HG02973 (cell line): ENCODE measurements around the gene NXPH4.

Source experiments
- ATAC-seq: cut with Tn5 transposase; IDR thresholded peaks from one replicate; pipeline ENCODE4 v1.9.1; 2021; ENCODE audit warnings: moderate library complexity; ENCODE audit not compliant: unreplicated experiment

Gene NXPH4

DNA sequence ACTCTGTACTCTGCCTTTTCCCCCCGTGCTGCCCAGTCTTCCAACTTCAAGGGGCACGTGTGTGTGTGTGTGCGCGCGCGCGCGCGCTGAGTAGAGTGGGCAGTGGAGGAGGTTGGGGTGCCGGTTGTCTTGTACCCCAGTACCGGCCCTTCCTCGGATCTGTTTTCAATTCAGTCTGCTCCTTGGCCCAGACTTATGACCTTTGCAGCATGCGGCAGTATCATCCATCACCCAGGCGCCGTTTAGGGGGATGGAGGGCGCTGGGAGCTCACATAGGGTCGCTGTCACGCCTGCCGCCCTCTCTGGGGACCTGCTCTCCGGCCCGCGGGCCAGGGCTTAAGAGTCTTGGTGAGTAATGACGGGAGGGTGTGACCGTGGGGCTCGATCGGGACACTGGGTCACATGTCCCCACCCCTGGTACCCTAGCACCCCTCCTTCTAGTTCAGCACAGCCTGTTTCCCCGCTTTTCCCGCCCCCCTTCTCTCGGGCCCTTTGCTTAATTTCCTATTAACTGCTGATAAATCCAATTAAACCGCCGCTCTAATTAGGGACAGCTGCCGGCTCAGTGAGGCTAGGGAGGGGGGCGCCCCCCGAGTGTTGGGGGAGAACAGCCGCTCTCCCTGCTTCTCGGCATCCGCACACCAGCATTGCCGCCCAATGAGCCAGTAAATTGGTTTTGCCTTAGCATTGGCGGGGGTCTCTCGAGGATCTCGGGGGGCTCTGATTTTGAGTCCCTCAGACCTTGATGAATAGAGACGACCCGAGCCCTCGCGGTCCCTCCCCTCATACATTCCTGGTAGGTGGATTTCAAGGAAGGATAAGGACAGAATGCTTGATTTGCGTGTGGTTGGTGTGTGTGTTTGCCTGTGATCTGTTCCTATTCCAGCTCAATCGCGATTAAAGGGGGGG is 25.1 kb downstream of the NXPH4 start:
- ATAC-seq, result no peak

DNA sequence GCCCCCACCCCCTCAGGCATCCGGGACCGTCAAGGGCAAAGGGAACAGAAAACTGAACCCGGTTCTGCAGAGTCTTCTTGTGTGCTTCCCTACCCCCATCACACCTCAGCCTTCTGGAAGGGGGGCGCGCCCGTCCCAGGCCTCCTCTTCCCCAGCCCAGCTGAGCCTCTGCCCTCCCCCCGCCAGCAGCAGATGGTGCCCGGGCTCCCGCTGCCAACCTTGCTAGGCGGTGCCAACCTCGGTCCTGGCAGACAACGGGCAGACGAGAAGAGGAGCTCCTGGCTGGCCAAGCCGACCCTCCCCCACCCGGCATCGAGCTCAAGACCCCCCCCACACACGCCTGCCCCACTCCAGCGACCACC is 25.7 kb downstream of the NXPH4 start:
- no peak for ATAC-seq

DNA sequence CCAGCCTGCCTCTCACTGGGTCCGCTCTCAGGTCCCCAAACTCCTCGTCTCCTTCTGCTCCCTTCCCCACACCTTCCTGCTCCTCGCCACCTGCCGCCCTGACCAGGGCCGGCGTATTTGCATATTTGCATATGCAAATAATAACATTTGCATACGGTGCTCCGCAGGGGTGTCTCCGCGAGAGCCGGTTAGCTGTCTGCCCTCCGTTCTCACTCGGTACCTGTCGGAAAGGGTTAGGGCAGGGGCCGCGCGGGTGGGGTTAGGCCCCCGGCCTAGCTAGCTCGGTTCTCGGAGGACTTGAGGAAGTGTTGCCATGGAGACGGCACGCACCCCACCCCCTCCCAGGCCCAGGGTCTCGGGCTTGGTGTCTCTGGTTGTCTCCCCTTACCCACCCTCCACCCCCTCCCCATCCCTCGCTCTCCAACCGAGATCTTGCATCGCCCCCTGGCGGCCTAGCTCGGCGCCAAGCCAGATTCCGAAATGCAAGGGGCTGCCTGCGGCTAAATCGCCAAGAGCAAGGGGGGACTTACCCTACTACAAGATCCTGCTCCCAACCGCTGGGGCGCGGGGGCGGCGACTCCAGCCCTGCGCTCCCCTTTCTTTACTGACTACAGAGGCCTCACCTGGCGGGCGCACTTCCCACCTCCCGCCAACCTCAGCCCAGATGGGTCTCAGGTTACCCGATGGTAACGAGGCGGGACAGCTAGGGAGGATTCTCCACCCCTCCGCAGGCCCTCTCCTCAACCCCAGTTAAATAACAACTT is 26.3 kb downstream of the NXPH4 start:
- ATAC-seq, result no peak

DNA sequence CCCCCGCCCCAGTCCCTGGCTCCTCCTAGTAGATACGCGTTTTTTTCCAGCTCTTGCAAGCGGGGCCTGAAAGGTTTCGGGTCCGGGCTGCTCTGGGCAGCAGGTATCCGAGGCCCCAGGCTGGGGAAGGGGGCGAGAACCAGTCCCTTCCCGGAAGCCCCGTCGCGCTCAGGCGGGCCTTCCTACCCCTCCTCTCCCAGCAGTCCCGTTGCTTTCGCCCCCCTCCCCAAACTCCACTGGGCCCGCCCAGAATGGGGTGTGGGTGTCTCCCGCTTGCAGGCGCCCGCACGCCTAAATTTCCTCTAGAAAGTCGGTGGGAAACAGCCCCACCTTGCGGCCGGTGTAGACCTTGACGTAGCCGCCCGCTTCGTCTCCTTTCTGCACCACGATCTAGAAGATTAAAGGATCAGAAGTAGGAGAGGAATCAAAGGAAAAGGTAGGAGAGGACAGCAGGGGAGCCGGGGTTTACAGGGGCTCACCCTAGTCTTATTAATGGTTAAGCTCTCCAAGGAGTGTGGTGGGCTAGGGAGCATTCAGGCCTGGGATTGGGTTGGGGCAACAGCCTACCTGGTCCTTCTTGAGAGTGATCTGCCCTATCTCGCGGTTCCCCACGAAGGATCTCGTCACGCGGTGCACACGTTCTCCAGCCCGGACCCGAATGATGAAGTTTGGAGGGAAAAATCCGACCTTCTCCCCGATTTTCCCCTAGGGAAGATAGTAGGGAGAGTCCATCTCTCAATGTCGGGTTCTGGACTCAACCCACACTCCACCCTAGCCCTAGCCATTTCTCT is 27.1 kb downstream of the NXPH4 start:
- ATAC-seq, result no peak

DNA sequence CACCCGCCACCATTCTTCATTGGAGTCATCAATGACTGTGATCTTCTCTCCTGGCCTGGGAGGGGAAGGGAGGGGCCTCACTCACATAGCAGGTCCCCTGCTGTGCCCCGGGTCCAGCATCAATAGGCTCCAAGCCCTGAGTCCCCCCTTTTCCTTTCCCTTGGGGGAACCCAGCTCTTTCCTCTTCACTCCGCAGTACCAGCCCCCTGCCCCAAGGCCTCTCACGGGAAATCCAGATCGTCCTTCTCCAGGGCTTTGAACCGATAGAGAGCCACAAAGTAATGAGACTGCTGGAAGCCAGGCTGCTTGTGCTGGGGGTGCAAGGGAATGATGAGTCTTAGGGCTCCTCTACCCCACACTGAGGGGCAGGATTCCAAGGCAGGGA is 27.7 kb downstream of the NXPH4 start:
- ATAC-seq, result no peak

DNA sequence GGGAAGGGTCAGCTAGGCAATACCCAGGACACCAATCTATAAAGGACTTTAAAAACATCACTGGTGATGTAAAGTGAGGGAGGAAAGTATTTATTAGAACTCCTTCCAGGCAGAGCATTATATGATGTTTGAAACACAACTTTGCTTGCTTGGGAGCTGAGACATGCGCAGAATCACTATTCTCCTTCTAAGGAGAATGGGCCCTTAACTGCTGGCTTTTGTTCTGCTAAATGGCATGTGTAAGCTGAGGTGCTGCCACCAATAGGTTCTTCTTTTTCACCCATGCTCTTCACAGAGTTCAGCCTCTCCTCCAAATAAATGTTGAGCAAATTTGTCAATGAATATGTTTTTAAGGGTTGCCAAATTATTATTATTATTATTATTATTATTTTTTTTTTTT is 30.4 kb downstream of the NXPH4 start:
- ATAC-seq, result no peak

DNA sequence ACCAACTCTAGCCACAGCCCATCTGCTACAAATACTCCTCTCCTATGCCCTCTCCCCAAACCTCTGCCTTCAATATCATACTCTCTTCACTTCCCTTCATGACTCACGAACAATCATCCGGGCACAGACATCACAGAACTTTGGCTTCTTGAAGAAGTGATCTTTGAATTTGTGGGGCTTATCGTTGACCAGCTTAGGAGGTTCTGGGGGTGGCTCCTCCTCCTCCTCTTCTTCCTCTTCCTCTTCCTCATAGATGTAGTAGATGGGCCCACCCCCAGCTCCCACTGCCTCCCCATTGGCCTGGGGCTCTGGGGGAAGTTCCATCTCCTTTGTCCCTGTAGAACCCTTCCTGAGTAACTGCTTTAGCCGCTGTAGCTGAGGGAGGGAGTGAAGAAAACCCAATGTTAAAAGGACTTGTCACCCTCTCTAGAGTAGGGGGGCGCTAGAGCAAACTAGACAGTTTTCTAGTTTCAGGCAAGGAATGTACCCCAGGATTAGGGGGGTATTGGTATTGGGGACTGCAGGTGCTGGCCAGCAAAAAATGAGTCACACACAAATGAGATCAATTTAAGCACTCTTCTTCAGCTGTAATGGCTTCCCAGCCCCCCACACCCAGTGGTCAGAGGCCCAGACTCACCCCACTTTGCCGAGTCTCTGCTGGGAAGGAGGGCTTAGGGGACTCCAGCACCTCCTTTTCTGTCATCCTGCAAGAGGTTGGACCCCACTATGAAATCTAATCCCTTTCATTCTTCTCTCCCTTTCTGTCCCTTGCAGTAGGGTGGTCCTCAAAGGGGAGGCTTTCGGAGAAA is 32.5 kb downstream of the NXPH4 start:
- ATAC-seq, result no peak

DNA sequence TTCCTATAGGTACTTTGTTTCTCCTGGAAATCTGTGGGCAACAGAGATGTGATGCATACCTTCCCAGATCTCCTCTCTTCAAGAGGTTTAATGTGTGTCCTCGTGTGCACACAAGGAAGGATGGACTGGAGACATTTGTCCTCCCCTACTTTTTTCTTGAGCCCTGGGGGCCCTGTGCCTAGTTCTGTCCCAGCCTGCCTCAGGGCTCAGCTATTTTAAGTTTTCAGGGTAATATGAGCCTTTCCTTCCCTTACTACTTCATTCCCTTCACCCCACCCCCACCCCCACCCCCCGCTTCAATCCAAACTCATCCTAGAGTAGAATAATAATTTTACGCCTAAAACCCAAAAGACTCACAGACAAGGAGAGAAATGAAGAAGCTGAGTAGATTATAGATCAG is 33.9 kb downstream of the NXPH4 start:
- ATAC-seq, result no peak

DNA sequence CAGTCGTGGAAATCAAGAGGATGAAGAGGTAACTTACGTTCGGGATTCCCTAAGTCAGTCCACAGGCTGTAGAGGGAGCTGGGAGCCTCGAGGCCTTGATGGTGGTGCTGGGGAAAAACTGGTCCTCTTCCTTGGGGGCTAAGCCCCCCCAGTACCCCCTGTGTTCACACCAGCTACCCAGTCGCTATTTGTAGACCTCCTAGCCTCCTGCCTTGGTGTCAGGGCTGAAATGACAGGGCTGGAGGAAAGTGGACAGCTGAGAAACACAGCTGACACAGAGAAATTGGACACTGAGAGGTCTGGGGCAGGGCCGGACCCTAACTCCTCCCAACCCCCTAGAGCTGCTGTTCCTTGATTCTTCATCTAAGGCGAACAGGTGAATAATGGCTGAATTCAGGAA is 34.4 kb downstream of the NXPH4 start, which contains the start of gene STAC3:
Gene STAC3, minus strand, starts transcription at position 232 of the 400 bp plus-strand sequence. CDS start 1,551 bp downstream, outside the sequence.
- ATAC-seq, result no peak

DNA sequence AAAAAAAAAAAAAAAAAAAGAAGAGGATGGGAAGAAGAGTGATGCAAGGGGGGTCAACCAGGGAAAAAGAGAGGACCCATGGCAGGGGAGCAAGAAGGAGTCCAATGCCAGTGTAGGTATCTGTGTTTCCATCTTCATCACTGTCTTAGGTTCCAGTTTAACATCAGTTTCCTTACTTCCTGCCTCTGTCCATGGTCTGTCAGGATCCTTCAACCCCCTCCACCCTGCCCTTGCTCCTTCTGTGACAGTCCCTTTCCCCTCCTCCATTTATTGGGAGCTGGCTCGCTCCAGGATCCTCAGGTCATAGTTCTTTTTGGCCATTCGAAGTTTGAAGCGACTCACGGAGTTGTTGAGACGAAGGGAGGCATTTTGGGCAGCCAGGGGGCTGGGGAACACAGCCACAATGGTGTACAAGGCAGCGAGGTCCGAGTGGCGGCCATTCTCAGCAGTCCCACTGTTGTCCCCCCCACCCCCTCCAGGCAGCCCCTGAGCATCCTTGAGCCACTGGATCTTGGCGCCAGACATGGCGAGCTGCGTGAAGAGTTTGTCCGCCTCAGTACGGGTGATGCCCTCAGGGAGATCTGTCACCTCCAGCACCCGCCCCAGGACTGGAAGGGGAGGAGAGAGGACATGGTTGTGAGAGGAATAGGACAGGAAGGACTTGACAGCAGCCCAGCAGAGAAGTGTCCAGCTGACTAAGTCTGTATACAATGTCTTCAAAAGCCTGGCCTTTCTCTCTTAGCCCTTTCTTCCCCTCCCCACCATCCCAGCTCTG is 38.1 kb downstream of the NXPH4 start:
- ATAC-seq, result no peak

DNA sequence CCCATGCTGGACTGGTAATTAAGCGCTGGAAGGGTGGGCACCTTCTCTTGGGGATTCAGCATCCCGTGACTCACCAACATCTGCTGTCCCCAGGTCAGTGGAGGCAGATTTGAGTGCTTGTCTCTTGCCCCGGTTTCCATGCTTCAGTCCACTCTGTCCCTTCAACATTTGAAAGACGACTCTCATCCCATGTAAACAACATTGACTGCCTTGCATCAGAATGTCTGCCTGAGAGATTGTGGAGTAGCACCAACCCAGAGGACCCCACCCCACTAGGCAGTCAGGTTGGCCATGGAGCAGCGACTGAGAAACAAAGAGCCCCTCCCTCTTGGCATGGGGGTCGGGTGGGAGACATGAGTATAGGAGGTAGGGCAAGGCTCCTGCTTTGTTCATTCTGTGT is 39.3 kb downstream of the NXPH4 start:
- ATAC-seq, result no peak

DNA sequence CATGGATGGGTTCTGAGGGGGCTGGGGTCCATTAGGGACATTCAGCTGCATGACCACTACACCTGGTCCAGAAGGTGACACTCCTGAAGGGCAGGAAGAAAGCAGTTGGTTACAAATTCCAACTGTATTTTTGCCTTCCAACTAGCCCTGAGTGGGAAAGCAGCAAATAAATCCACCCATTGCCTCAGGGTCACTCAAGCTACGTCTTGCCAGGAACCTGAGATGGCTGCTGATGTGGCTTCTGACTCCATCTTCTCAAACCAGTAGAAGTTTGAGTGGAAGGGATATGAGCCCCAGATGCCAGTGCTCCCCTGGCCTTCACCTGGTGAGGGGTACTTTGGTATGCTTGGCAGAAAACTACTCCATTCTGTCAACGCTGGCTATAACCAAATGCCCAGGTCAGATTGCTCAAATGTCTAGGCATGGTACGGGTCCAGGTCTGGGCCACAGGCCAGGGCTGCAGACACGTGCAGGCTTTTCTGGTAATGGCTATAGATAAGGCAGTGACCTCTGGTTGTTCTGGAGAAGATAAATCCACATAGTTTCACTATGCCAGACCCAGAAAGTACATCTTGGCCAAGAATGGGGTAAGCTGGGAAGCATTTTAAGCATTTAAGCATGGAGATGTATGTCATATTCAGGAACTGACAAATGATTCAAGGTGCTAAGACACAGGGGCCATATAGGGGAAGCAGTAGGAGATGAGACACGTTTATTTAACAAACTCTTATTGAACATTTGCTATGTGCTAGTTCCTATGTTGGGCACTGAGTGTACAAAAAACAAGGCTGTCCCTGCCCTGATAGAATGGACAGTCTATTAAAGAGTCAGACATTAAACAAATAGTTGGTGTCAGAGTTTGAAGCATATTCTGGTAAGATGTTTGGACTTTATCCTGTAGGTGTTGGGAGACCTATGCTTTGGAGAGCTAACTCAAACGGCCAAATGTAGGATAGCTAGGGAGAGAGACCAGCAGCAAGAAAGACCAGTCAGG is 42.7 kb downstream of the NXPH4 start:
- ATAC-seq, result no peak

DNA sequence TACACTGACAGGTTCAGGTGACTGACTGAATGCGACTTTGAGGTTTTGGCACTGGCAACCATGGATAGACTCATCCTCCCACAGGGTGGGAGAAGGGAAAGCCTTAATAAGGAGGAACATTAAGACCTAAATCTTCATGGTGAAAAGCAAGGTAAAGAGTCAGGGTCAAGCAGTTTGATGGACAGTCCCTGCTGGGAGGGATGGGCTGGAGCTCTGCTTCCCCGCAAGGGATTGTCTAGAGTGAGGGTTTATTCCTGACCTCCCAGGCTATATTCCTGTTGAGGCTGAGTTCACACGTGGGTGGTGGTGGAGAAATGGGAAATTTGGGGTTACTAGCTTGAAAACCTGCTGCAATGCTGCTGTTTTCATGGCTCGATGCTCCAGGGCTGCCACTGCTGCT is 43.8 kb downstream of the NXPH4 start:
- no peak for ATAC-seq

DNA sequence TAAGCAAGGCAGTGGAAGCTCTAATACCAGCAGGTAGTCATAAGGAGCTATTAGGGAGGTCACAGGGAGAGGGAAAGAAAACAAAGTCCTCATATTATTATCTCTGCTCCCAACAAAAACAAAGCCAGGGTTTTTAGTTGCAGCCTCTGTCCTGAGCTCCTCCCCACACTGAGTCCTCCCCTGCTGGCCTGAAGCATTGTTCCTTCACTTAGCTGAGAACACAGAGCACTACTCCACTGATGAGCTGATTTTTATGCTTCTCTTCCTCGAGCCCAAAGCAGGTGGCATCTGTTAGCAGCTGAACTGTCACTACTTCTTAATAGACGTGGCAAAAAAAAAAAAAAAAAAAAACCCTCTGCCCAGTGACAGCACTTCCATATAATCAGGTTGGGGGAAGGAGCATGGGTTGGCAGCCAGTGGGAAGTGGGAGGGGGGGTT is 44.9 kb downstream of the NXPH4 start:
- no peak for ATAC-seq

DNA sequence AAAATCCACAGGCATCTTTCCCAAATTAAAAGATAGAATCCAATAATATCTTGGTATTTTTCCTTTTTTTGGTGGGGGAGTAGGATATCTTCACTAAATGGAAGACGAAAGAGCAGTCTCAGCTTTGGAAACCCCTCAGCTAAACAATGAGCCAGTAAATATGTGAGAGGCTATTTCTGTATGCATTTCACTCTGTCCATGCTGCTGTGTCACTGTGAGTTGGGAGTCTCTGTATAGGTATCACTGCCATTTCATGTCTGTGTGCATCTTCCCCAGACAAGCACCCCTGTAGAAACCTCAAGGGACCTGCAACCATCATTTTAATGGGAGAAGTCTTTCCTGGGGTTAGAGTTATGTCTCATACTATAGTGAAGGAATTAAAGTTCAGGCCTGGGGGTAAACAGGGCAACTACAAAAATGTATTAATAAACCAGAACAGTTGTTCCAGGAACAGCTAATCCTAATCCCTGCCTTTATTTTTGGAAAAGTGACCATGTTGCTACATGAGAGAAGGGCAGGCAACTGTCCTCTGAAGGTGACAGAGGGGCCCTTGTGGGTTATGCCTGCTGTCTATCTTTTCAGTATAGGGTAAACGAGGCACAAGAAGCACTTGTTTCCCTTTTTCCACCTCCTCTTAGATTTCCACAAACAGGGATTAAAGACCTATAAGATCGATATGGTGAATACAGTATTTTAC is 45.7 kb downstream of the NXPH4 start:
- no peak for ATAC-seq

DNA sequence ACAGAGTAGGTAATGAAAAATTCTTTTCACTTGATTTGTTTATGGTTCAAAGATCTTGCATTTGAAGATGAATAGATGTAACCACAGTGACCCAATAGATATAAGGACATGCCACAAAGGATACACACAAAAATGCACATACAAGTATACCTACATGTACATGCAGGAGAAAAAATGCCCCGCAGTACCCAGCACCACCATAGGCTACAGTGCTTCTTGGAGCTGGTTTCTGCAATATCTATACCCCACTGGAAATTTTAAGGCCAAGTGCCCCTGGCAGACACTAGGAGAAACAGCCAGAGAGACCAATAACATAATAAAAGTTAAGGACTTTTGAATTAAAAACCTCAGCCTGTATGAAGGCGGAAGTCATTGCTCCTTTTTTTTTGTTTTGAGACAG is 46.5 kb downstream of the NXPH4 start:
- ATAC-seq, result no peak

DNA sequence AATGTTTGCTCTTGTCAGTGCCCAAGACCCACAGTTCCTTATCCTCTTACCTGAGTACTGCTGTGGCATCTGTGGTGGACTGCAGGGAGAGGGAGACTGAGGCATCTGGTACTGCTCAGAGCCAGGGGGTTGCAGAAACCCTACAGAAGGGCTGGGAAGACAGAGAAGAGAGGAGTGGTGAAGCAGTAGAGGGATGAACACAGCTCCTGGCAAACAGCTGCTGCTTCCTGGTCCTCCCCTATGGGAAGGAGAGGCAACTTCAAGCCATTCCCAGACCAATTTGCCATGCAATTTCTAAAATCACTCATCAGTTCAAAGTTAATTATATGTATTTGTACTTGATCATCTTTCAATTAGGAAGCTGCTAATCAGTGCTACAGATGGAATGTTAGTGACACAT is 50.1 kb downstream of the NXPH4 start:
- no peak for ATAC-seq

DNA sequence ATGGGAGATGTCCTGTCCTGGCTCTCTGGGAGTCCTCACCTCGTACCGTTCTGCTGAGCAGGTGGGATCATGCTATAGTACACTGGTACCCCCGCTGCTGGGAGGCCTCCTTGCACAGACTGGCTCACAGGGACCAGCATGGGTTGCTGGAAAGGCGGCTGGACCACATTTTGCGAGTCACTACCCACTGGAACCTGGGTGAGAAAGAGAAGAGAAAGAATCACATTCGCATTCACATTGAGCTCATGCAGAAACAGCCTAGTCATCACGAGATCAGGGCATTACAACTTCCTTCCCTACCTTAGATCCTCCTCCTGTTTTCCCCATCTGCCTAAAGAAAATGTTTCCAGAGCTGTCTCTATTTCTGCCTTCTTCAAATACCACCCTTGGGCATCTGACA is 51.7 kb downstream of the NXPH4 start:
- ATAC-seq, result no peak
